Omental fat pad (tissue), 4 donors: ENCODE data around the gene MGST2. TPM values are rescaled to one million over a fixed set of nuclear protein-coding genes. Genes with fewer than 3 reads are reported as not detected.

Experiments used
- ATAC-seq: fragments of 150-250 bp; one replicate; pipeline ENCODE4 v1.9.1; 2016; ENCODE audit warnings: mild to moderate bottlenecking, moderate library complexity; ENCODE audit not compliant: low FRiP score
- DNase-seq: peaks from one replicate; pipeline ENCODE4 v3.0.0-alpha.2; 2019; ENCODE audit warnings: low spot score
- total RNA-seq, 4 donors: library from RNA; depleted of rRNA; stranded (reverse); fragments of >200 nt; gene quantifications; one replicate each; pipeline ENCODE4 v1.1.0, GENCODE V29; 2016
- TF ChIP-seq, protein P1 (sequence below), 3 donors: fragments of 450-650 bp; IDR thresholded peaks; one replicate each; pipeline ENCODE4 v1.5.1; 2016 to 2017; ENCODE audit warnings: antibody characterized with exemption in 3 of 3, mild to moderate bottlenecking in 3 of 3, moderate library complexity in 2 of 3

The MGST2 gene
- total RNA-seq, 4 donors from 2014 or later = 24.6 to 83.1 (median 45.4) TPM

DNA sequence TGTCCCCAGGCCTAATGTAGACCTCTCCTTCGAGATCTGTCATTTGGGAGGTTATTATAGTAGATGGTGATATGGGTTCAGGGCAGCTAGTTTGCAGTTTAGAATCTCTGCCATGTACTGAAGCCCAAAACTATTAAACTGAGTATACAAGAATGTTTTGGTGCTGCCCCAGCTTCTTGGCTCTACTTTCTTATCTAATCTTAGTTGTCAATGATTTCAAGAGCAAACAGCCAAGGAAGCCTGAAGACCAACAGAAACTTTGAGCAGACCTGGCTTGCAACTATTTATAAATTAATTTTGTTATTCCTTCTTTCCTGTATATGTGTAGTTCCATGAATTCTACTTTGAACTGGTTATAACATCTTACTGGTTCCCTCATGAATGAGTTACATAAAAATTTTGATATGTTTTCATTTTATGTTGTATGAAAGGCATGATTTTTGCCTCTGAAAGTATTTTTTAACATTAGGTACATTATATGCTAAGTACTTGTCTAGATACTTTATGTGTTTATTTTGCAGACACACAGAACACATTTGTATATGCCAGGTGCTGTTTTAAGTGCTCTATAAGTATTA is 2.0 kb upstream of the MGST2 start:
- ATAC-seq = no peak
- TF ChIP-seq, protein P1, sequence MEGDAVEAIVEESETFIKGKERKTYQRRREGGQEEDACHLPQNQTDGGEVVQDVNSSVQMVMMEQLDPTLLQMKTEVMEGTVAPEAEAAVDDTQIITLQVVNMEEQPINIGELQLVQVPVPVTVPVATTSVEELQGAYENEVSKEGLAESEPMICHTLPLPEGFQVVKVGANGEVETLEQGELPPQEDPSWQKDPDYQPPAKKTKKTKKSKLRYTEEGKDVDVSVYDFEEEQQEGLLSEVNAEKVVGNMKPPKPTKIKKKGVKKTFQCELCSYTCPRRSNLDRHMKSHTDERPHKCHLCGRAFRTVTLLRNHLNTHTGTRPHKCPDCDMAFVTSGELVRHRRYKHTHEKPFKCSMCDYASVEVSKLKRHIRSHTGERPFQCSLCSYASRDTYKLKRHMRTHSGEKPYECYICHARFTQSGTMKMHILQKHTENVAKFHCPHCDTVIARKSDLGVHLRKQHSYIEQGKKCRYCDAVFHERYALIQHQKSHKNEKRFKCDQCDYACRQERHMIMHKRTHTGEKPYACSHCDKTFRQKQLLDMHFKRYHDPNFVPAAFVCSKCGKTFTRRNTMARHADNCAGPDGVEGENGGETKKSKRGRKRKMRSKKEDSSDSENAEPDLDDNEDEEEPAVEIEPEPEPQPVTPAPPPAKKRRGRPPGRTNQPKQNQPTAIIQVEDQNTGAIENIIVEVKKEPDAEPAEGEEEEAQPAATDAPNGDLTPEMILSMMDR (IDR thresholded peaks at IDR 0.05) = no peak
- DNase-seq = no peak

DNA sequence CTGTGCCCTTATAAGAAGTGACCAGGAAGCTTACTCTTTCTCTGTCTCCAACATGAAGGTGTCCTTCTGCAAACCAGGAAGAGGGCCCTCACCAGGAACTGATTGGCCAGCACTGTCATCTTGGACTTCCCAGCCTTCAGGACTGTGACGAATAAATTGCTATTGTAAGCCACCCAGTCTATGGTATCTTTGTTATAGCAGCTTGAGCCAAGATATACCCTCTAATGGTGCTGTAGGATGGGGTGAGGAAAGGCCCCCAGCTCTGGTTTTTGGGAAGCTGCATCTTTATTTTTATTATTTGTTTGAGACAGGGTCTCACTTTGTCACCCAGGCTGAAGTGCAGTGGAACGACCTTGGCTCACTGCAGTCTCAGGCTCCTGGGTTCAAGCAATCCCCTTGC is 1.2 kb upstream of the MGST2 start:
- no peak for ATAC-seq
- DNase-seq = no peak
- TF ChIP-seq, protein P1 (IDR thresholded peaks at IDR 0.05) = no peak

DNA sequence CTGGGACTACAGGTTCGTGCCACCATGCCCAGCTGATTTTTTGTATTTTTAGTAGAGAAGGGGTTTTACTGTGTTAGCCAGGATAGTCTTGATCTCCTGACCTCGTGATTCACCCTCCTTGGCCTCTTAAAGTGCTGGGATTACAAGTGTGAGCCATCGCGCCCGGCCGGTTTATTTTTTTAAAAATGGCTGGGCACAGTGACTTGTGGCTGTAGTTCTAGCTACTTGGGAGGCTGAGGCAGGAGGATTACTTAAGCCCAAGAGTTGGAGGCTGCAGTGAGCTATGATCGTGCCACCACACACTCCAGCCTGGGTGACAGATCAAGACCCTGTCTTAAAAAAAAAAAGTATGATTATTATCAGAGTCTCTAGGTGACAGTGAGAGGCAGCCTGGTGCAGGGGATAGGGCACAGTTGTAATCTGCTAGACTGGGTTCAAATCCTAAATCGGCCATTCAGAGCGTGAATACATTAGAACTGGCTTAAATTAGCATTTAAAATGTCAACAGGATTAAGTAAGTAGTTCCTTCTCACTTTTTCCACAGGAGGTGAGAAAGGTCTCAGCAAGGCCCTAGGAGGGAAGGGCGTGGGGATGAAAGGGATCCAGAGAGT is 435 bp upstream of the MGST2 start:
- DNase-seq (no peak), ATAC-seq (no peak)
- TF ChIP-seq, protein P1 (IDR thresholded peaks at IDR 0.05) = no peak

DNA sequence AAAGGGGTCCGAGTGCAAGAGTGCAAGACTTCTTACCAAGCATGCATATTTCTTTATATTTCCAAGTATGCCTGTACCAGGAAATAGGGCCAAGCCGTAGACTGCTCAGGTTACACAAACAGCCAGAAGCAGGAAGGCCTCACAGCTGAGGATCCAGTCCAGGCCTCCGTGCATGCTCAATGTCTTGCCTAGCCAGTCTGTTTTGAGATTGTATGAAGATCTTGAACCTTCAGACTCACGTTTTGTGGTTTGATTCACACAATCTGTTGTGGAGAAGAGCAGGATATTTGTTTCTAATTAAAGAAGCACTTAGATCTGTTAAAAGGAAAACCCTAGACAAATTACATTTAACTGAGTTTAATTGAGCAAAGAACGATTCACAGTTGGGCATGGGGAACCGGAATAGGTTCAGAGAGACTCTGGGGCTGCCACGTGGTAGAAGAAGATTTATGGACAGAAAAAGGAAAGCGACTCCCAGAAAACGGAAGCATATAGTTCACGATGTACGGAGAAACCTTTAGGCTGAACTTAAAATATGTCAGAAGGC is 1.2 kb downstream of the MGST2 start:
- no peak for DNase-seq
- TF ChIP-seq, protein P1 (IDR thresholded peaks at IDR 0.05) = no peak

DNA sequence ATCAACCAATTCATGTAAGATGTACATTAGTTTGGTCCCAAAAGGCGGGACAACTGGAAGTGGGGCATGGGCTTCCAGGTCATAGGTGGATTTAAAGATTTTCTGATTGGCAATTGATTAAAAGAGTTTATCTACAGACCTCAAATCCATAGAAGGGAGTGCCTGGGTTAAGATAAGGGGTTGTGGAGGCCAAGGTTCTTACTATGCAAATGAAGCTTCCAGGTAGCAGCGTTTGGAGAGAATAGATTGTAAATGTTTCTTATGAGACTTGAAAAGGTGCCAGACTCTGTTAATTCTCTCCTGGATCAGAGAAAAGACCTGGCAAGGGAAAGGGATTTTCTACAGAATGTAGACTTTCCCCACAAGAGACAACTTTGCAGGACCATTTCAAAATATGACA is 2.4 kb downstream of the MGST2 start:
- TF ChIP-seq, protein P1 (IDR thresholded peaks at IDR 0.05) = no peak
- DNase-seq (no peak), ATAC-seq (no peak)

More for the DNA sequence above, 1.2 kb downstream of the MGST2 start:
- no peak for ATAC-seq

DNA sequence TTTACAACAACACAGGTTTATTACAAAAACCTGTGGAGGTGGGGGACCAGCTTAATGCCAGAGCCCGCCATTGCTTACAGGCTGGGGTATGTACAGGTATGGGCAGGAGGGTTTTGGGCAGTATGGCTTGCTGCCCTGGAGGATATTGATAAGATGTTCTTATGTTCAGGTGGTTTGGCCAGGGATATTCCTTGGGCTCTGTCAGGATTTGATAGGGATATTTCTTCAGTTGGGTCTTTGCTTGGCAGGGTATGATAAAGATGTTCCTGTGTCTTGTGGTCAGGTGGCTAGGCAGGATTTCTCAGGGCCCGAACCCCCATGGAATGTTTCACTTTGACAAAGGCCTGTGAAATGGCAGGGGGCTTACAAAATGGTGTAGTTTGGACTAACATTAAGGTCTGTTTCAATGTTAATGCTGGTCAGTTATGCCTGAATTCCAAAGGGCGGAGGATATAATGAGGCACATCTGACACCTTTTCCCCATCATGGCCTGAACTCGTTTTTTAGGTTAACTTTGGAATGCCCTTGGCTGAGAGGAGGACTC is 3.1 kb downstream of the MGST2 start:
- ATAC-seq = no peak
- DNase-seq = no peak
- TF ChIP-seq, protein P1 (IDR thresholded peaks at IDR 0.05) = no peak

DNA sequence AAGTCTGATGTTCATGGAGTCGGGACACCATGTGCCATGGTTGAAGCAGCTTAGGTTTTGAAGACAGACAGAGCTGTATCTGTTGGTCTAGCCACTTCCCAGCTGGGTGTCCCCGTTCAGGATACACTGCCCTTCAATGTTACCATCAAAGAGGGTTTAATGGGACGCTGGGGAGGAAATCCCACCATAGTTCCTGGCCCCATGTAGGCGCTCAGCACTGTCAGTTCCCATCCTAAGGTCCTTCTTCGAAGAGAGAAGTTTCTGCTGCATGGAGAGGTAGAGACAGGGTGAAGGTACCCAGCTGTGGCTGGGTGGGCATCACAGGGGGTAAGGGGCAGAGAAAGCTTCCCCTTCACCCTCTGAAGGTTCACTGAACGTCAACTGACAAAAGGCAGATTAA is 3.7 kb downstream of the MGST2 start:
- no peak for DNase-seq
- no peak for ATAC-seq
- TF ChIP-seq, protein P1 (IDR thresholded peaks at IDR 0.05) = no peak
